ENCODE measurements around the gene C1orf141. TPM values are rescaled to one million over a fixed set of nuclear protein-coding genes. Genes with fewer than 3 reads are reported as not detected.

Gene C1orf141
- total RNA-seq, 1 donor from 2014 or later, result not detected

GRCh38 chr1:67126974-67127373 lies 7.8 kb downstream of the C1orf141 start:
- TF ChIP-seq, protein P1, sequence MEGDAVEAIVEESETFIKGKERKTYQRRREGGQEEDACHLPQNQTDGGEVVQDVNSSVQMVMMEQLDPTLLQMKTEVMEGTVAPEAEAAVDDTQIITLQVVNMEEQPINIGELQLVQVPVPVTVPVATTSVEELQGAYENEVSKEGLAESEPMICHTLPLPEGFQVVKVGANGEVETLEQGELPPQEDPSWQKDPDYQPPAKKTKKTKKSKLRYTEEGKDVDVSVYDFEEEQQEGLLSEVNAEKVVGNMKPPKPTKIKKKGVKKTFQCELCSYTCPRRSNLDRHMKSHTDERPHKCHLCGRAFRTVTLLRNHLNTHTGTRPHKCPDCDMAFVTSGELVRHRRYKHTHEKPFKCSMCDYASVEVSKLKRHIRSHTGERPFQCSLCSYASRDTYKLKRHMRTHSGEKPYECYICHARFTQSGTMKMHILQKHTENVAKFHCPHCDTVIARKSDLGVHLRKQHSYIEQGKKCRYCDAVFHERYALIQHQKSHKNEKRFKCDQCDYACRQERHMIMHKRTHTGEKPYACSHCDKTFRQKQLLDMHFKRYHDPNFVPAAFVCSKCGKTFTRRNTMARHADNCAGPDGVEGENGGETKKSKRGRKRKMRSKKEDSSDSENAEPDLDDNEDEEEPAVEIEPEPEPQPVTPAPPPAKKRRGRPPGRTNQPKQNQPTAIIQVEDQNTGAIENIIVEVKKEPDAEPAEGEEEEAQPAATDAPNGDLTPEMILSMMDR (IDR thresholded peaks at IDR 0.05; ENCODE audit: unreplicated experiment), result no peak
- H3K36me3 Mint-ChIP-seq (ENCODE audit: low read depth, unreplicated experiment), result no peaks in the 10 kb centered on the region
- no peaks in the 10 kb centered on the region for H3K27me3 Mint-ChIP-seq (ENCODE audit: unreplicated experiment)
- no peak overlapping the region for H3K27ac Mint-ChIP-seq (ENCODE audit: unreplicated experiment)
- no peak for DNase-seq (ENCODE audit: low spot score)
- no peaks in the 10 kb centered on the region for H3K4me1 Mint-ChIP-seq (ENCODE audit: unreplicated experiment)
- H3K9me3 Mint-ChIP-seq (ENCODE audit: unreplicated experiment), result no peaks in the 10 kb centered on the region
- H3K4me3 Mint-ChIP-seq (ENCODE audit: unreplicated experiment), result no peak overlapping the region

DNA sequence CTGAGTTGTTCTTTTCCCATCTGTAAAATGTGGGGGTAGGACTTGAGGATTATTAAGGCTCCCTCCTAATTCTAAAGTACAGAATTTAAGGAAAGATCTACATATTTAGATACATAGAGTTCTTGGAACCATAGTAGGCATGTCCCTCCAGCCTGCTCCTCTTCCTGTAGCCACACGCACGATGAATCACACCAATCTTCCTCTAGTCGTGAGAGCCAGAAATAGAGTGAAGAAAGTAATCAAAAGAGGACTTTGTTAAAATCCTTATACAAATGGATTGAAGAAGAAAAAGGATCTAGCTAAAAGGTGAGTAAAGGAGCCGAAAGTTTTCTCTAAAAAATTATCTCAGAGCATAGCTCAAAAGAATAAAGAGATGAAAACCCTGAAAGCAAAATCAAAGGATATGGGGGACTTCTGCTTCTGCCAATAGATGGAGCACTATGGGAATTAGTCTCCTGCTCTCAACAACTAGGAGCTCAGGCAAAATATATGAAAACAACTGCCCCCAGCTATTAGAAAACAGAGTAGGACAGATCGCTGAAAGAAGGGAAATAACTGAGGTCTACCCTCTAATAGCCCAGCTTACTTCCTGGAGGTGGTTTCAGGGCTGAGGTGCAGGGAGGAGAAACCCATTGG lies 8.5 kb downstream of the C1orf141 start:
- Mint-ChIP-seq H3K9me3 (ENCODE audit: unreplicated experiment) (no peaks in the 10 kb centered on the region), H3K4me3 (ENCODE audit: unreplicated experiment) (no peak overlapping the region), H3K36me3 (ENCODE audit: low read depth, unreplicated experiment) (no peaks in the 10 kb centered on the region), H3K27ac (ENCODE audit: unreplicated experiment) (no peak overlapping the region), H3K4me1 (ENCODE audit: unreplicated experiment) (no peaks in the 10 kb centered on the region), H3K27me3 (ENCODE audit: unreplicated experiment) (no peaks in the 10 kb centered on the region)
- TF ChIP-seq, protein P1 (IDR thresholded peaks at IDR 0.05; ENCODE audit: unreplicated experiment), result no peak
- DNase-seq (ENCODE audit: low spot score), result no peak

- TF ChIP-seq, protein P1 (IDR thresholded peaks at IDR 0.05; ENCODE audit: unreplicated experiment), result no peak
- Mint-ChIP-seq H3K27ac (ENCODE audit: unreplicated experiment) (no peak overlapping the region), H3K9me3 (ENCODE audit: unreplicated experiment) (no peaks in the 10 kb centered on the region), H3K36me3 (ENCODE audit: low read depth, unreplicated experiment) (no peaks in the 10 kb centered on the region), H3K4me3 (ENCODE audit: unreplicated experiment) (no peak overlapping the region), H3K27me3 (ENCODE audit: unreplicated experiment) (no peaks in the 10 kb centered on the region), H3K4me1 (ENCODE audit: unreplicated experiment) (no peaks in the 10 kb centered on the region)
- DNase-seq (ENCODE audit: low spot score), result no peak
Observed at GRCh38 chr1:67124455-67124854, 10.3 kb downstream of the C1orf141 start.

- Mint-ChIP-seq H3K27me3 (ENCODE audit: unreplicated experiment) (peaks cover 3% of the 10 kb centered on the region), H3K27ac (ENCODE audit: unreplicated experiment) (no peak overlapping the region), H3K4me1 (ENCODE audit: unreplicated experiment) (no peaks in the 10 kb centered on the region)
Observed at GRCh38 chr1:67120855-67121619, 13.7 kb downstream of the C1orf141 start.

More at GRCh38 chr1:67120855-67121619, 13.7 kb downstream of the C1orf141 start:
- H3K36me3 Mint-ChIP-seq (ENCODE audit: low read depth, unreplicated experiment), result no peaks in the 10 kb centered on the region
- no peaks in the 10 kb centered on the region for H3K9me3 Mint-ChIP-seq (ENCODE audit: unreplicated experiment)
- TF ChIP-seq, protein P1 (IDR thresholded peaks at IDR 0.05; ENCODE audit: unreplicated experiment), result no peak
- H3K4me3 Mint-ChIP-seq (ENCODE audit: unreplicated experiment), result no peak overlapping the region
- no peak for DNase-seq (ENCODE audit: low spot score)

Measured in endothelial cell (in vitro differentiated cells).